Muscle of leg (tissue), 11 donors: Measurements from ENCODE around the gene FOXF1. TPM values are rescaled to one million over a fixed set of nuclear protein-coding genes. Genes with fewer than 3 reads are reported as not detected.
A peak's percentile ranks its signal among the peaks of the same experiment; 100 is the strongest.

Experiments used
- DNase-seq: peaks from one replicate; pipeline ENCODE4 v3.0.0; 2013
- H3K27ac ChIP-seq: one replicate; pipeline ENCODE4 v1.5.1; 2013; ENCODE audit warnings: mild to moderate bottlenecking, low read length, control low read depth
- H3K27me3 ChIP-seq: one replicate; pipeline ENCODE4 v1.6.1; 2013; ENCODE audit warnings: low read length; ENCODE audit not compliant: control insufficient read depth, insufficient read depth
- H3K36me3 ChIP-seq: one replicate; pipeline ENCODE4 v1.6.1; 2013; ENCODE audit warnings: low read length; ENCODE audit not compliant: control insufficient read depth, insufficient read depth
- H3K4me1 ChIP-seq: one replicate; pipeline ENCODE4 v1.6.1; 2013; ENCODE audit warnings: low read length; ENCODE audit not compliant: control insufficient read depth, insufficient read depth
- H3K4me3 ChIP-seq: one replicate; pipeline ENCODE4 v1.5.1; 2013; ENCODE audit warnings: low read length, control low read depth
- H3K9me3 ChIP-seq: replicated peaks from 2 replicates; pipeline ENCODE4 v1.6.1; 2013; ENCODE audit warnings: low read depth, low read length; ENCODE audit not compliant: control insufficient read depth
- WGBS: methylation state at CpG from one replicate; pipeline ENCODE4 v1.1.5; 2013; ENCODE audit warnings: missing lambda C conversion rate; ENCODE audit not compliant: insufficient coverage; 5-methylcytosine and 5-hydroxymethylcytosine counted together
- polyA plus RNA-seq, 8 donors: library from polyadenylated mRNA; unstranded; fragments of 120-200 nt; gene quantifications; one replicate each; pipeline versions ENCODE4 v1.2.1 to v1.2.3, GENCODE V29; 2013; ENCODE audit warnings: inconsistent platforms in 1 of 8, low replicate concordance in 1 of 8; ENCODE audit not compliant: insufficient read length in 8 of 8, insufficient read depth in 1 of 8
- total RNA-seq: library from RNA; stranded (reverse); fragments of 120-200 nt; gene quantifications from one replicate; pipeline ENCODE4 v1.2.4, GENCODE V29; 2013

Gene FOXF1
- total and polyA plus RNA-seq, 9 donors, result 0.04 to 1.8 (median 0.05) TPM; not detected in 4

DNA sequence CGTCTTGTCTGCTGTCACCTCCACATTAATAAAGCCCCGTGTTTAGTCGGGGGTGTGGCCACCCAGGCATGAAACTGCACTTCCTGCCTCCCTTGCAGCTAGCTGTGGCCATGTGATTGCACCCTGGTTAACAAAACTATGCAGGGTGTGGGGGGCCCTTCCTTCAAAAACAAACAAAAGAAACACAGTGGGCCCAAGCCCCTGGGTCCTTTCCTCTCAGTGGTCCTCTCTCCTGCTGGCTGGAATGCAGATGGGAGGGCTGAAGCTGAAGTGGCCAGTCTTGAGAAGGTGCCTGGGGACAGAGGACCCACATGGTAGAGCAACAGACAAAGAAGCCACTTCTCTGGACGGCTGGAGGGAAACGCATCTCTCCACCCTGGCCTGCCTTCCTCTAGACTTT lies 38.0 kb upstream of the FOXF1 start:
- Histone ChIP-seq H3K36me3 (no peaks in the 10 kb centered on the region), H3K4me1 (no peaks in the 10 kb centered on the region), H3K9me3 (peaks cover 7% of the 10 kb centered on the region), H3K4me3 (no peak overlapping the region), H3K27me3 (peaks cover 68% of the 10 kb centered on the region), H3K27ac (no peak overlapping the region)
- no peak for DNase-seq
- WGBS, result 84% methylated on average over 3 of the region's 5 CpGs

- peak; percentile 58 for DNase-seq
- Histone ChIP-seq H3K4me1 (no peaks in the 10 kb centered on the region), H3K36me3 (no peaks in the 10 kb centered on the region), H3K9me3 (peaks cover 5% of the 10 kb centered on the region), H3K27me3 (peaks cover 71% of the 10 kb centered on the region), H3K27ac (no peak overlapping the region), H3K4me3 (no peak overlapping the region)
- 17% methylated on average over 2 of the region's 11 CpGs for WGBS
These were observed 33.3 kb upstream of the FOXF1 start for GRCh38 chr16:86476956-86477534.

- no peak for DNase-seq
- Histone ChIP-seq H3K4me1 (no peaks in the 10 kb centered on the region), H3K9me3 (no peaks in the 10 kb centered on the region), H3K27me3 (peaks cover 69% of the 10 kb centered on the region), H3K36me3 (no peaks in the 10 kb centered on the region), H3K4me3 (no peak overlapping the region), H3K27ac (no peak overlapping the region)
- WGBS, result 83% methylated on average over 5 of the region's 5 CpGs
These were observed 32.7 kb upstream of the FOXF1 start for GRCh38 chr16:86477642-86478041.

DNA sequence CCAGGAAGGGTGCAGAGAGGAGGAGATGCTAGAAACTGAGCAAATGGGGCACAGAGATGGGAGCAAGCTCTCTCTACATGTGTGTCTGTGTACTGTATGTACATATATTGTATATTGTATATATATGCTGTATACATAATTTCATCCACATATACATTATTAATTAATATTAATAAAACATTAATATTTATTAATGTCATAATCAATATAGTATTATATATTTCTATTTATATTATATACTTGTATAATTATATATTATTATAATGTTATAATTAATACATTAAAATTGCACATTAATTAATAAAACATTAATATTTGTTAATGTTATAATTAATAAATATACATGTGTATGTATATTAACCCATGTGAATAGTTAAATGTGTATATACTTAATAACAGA lies 31.5 kb upstream of the FOXF1 start:
- H3K27ac ChIP-seq, result no peak overlapping the region
- H3K27me3 ChIP-seq, result peaks cover 69% of the 10 kb centered on the region
- H3K4me1 ChIP-seq, result no peaks in the 10 kb centered on the region
- DNase-seq, result no peak
- no peak overlapping the region for H3K4me3 ChIP-seq
- peaks cover 3% of the 10 kb centered on the region for H3K9me3 ChIP-seq
- H3K36me3 ChIP-seq, result no peaks in the 10 kb centered on the region

- Histone ChIP-seq H3K4me3 (no peak overlapping the region), H3K27ac (no peak overlapping the region), H3K9me3 (peaks cover 10% of the 10 kb centered on the region), H3K36me3 (no peaks in the 10 kb centered on the region), H3K27me3 (peaks cover 75% of the 10 kb centered on the region), H3K4me1 (no peaks in the 10 kb centered on the region)
- no peak for DNase-seq
- 26% methylated on average over 4 of the region's 9 CpGs for WGBS
These were observed 30.9 kb upstream of the FOXF1 start for GRCh38 chr16:86479419-86479818.

- WGBS, result 36% methylated on average over 9 of the region's 15 CpGs
- Histone ChIP-seq H3K27me3 (peaks cover 79% of the 10 kb centered on the region), H3K27ac (no peak overlapping the region), H3K4me1 (no peaks in the 10 kb centered on the region), H3K36me3 (no peaks in the 10 kb centered on the region), H3K4me3 (no peak overlapping the region), H3K9me3 (peaks cover 12% of the 10 kb centered on the region)
- no peak for DNase-seq
These were observed 29.9 kb upstream of the FOXF1 start for GRCh38 chr16:86480444-86480843.

DNA sequence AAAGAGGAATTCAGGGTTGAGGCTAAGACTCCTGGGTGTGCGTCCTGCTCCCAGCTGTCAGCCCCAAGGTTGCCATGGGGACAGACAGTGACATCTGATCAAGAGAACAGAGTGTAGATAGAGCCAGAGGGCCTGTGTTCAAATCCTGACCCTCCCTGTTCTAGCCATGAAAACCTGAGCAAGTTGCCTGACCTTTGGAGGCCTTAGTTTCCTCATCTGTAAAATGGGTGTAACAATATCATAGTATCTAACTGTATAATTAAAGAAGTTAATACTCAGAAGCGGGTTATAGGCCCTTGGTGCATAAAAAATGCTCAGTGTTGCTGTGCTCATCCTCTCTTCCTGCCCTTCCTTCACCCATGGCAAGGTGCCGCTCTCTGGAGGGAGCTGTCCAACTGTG lies 28.7 kb upstream of the FOXF1 start:
- no peaks in the 10 kb centered on the region for H3K4me1 ChIP-seq
- no peak overlapping the region for H3K4me3 ChIP-seq
- peaks cover 84% of the 10 kb centered on the region for H3K27me3 ChIP-seq
- no peaks in the 10 kb centered on the region for H3K36me3 ChIP-seq
- no peak for DNase-seq
- H3K27ac ChIP-seq, result no peak overlapping the region
- WGBS, result 81% methylated on average over 3 of the region's 3 CpGs
- peaks cover 12% of the 10 kb centered on the region for H3K9me3 ChIP-seq

DNA sequence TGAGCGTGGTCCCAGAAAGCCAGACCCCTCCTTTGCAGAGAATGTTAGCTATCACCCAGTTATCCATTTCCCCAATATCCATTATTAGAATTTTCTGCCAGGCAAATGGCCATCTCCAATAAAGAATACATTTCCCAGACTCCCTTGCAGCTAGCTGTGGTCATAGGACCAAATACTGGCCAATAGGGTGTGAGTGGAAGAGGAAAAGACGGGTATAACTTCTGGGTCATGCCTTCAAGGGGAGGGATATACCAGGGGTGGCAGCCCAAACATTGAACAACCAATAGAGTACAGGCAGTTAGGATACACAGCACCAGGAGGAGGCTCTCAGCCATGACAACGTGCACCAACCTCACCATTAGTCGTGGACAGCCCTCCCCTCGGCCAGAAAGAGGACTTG lies 26.1 kb upstream of the FOXF1 start:
- peaks cover 12% of the 10 kb centered on the region for H3K9me3 ChIP-seq
- no peaks in the 10 kb centered on the region for H3K36me3 ChIP-seq
- H3K27ac ChIP-seq, result no peak overlapping the region
- no peaks in the 10 kb centered on the region for H3K4me1 ChIP-seq
- no peak overlapping the region for H3K4me3 ChIP-seq
- peaks cover 88% of the 10 kb centered on the region for H3K27me3 ChIP-seq
- DNase-seq, result no peak
- WGBS, result 97% methylated on average over 3 of the region's 5 CpGs

- 43% methylated on average over 3 of the region's 3 CpGs for WGBS
- H3K9me3 ChIP-seq, result peaks cover 12% of the 10 kb centered on the region
These were observed 24.6 kb upstream of the FOXF1 start for GRCh38 chr16:86485746-86486145.

DNA sequence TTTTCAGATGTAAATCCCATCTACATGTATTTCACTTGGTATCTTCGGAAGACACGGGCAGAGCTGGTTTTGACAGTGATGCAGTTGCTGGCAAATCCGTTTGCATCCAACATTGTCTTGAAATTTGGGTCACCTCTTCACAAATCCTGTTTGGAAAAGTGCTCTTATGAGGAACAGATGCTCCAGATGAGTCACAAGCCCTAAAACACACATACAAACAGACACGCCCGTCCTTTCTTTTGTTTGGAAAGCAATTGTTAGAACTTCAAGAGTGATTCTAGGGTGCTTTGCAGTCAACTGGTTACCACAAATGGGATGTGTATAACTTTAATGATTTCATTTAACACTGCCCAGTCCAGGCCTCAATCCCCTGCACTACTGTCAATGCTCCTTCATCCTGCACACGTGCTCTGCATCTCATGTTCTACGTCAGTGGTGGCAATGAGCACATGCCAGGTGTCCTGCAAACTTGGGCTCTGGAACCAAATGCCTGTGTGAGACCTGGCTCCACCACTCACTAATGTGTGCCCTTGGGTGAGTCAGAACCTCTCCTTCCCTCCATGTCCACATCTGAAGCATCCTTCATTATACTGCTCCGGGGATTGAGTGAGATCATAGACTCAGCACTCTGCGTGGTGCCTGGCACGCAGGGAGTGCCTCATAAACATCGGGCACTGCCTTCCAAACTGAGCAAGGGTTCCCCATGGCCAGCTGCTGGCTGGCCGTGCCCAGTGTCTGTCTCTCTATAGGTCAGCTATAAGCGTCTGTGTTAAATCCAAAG lies 19.3 kb upstream of the FOXF1 start:
- Histone ChIP-seq H3K27me3 (peaks cover 97% of the 10 kb centered on the region), H3K4me1 (no peaks in the 10 kb centered on the region), H3K27ac (no peak overlapping the region), H3K9me3 (no peaks in the 10 kb centered on the region), H3K4me3 (no peak overlapping the region), H3K36me3 (no peaks in the 10 kb centered on the region)
- no peak for DNase-seq
- 64% methylated on average over 10 of the region's 13 CpGs for WGBS

More at GRCh38 chr16:86485746-86486145, 24.6 kb upstream of the FOXF1 start:
- Histone ChIP-seq H3K36me3 (no peaks in the 10 kb centered on the region), H3K4me3 (no peak overlapping the region), H3K27me3 (peaks cover 89% of the 10 kb centered on the region), H3K27ac (no peak overlapping the region), H3K4me1 (no peaks in the 10 kb centered on the region)
- no peak for DNase-seq
